ENCODE measurements around the gene ZFY. TPM values are rescaled to one million over a fixed set of nuclear protein-coding genes. Genes with fewer than 3 reads are reported as not detected.

The ZFY gene
- polyA plus RNA-seq, 1 donor (not counting 4 experiments of a cell fraction or from before 2014, with no cell fraction given): not detected

DNA sequence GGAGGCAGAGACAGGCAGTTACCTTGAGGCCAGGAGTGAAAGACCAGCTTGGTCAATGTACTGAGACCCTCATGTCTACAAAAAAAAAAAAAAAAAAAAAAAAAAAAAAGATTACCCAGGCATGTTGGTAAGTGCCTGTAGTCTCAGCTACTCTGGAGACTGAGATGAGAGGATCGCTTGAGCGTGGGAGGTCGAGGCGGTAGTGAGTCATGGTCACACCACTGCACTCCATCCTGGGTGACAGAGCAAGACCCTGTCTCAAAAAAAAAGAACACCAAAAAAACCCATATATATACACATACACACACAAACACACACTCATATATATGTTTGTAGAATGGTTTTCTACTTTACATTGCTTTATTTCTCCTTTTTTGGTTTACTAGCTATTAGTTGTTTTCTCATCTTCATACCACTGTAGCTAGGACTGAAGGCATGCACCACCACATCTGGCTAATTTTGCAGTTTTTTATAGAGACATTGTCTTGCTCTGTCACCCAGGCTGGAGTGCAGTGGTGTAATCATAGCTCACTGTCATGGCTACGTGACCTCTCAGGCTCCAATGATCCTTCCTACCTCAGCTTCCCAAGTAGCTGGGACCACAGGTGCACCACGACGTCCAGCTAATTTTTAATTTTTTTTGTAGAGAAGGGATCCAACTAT is 14.5 kb downstream of the ZFY start:
- no peak overlapping the region for H3K4me2 ChIP-seq (ENCODE audit: control insufficient read depth, extremely low read depth, insufficient read depth, low read depth, low read length)
- H3K36me3 ChIP-seq (ENCODE audit: control insufficient read depth in 2 of 2, extremely low read depth in 1 of 2, insufficient read depth in 2 of 2, low read length in 2 of 2): no peaks in the 10 kb centered on the region
- H3K4me1 ChIP-seq (ENCODE audit: control insufficient read depth, extremely low read depth, insufficient read depth, low read length): no peaks in the 10 kb centered on the region
- FAIRE-seq (no peak), DNase-seq (ENCODE audit: low read depth, low spot score) (no peak)
- H3K79me2 ChIP-seq (ENCODE audit: control insufficient read depth, insufficient read depth, low read length): no peaks in the 10 kb centered on the region
- TF ChIP-seq, protein P1, sequence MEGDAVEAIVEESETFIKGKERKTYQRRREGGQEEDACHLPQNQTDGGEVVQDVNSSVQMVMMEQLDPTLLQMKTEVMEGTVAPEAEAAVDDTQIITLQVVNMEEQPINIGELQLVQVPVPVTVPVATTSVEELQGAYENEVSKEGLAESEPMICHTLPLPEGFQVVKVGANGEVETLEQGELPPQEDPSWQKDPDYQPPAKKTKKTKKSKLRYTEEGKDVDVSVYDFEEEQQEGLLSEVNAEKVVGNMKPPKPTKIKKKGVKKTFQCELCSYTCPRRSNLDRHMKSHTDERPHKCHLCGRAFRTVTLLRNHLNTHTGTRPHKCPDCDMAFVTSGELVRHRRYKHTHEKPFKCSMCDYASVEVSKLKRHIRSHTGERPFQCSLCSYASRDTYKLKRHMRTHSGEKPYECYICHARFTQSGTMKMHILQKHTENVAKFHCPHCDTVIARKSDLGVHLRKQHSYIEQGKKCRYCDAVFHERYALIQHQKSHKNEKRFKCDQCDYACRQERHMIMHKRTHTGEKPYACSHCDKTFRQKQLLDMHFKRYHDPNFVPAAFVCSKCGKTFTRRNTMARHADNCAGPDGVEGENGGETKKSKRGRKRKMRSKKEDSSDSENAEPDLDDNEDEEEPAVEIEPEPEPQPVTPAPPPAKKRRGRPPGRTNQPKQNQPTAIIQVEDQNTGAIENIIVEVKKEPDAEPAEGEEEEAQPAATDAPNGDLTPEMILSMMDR (optimal IDR thresholded peaks at IDR 0.05 in 1 of 3, IDR thresholded peaks at IDR 0.05 in 1 of 3, conservative IDR thresholded peaks at IDR 0.05 in 1 of 3; ENCODE audit: extremely low read depth in 1 of 3, insufficient read depth in 2 of 3, low read length in 3 of 3): no peak
- no peak for TF ChIP-seq EZH2 (IDR thresholded peaks at IDR 0.05; ENCODE audit: low read length)
- H3K9me1 ChIP-seq (ENCODE audit: control insufficient read depth, extremely low read depth, insufficient read depth, low read length): no peaks in the 10 kb centered on the region
- no peaks in the 10 kb centered on the region for H4K20me1 ChIP-seq (ENCODE audit: control insufficient read depth, extremely low read depth, insufficient read depth, low read length)
- no peak overlapping the region for H3K4me3 ChIP-seq (ENCODE audit: control insufficient read depth in 2 of 3, extremely low read depth in 1 of 3, insufficient read depth in 2 of 3, low read depth in 1 of 3, low read length in 3 of 3)
- H3K9me3 ChIP-seq (ENCODE audit: control insufficient read depth, low read depth, low read length): no peaks in the 10 kb centered on the region
- no peak overlapping the region for H2AFZ ChIP-seq (ENCODE audit: control insufficient read depth, low read length)
- no peaks in the 10 kb centered on the region for H3K27me3 ChIP-seq (ENCODE audit: control insufficient read depth, extremely low read depth, insufficient read depth, low read length)
- H3K27ac ChIP-seq (ENCODE audit: control insufficient read depth, insufficient read depth, low read length): no peak overlapping the region
- no peak overlapping the region for H3K9ac ChIP-seq (ENCODE audit: control insufficient read depth, extremely low read depth, insufficient read depth, low read length)
- dilution Hi-C loops (cut with MboI; ENCODE audit: extremely low pct_ligation_motif_present, low sequenced_read_pairs): no loop called here

GRCh38 chrY:2950655-2951054 is 15.5 kb downstream of the ZFY start:
- Histone ChIP-seq H3K4me2 (ENCODE audit: control insufficient read depth, extremely low read depth, insufficient read depth, low read depth, low read length) (no peak overlapping the region), H3K27me3 (ENCODE audit: control insufficient read depth, extremely low read depth, insufficient read depth, low read length) (no peaks in the 10 kb centered on the region), H3K27ac (ENCODE audit: control insufficient read depth, insufficient read depth, low read length) (no peak overlapping the region), H4K20me1 (ENCODE audit: control insufficient read depth, extremely low read depth, insufficient read depth, low read length) (no peaks in the 10 kb centered on the region), H2AFZ (ENCODE audit: control insufficient read depth, low read length) (no peak overlapping the region), H3K4me3 (ENCODE audit: control insufficient read depth in 2 of 3, extremely low read depth in 1 of 3, insufficient read depth in 2 of 3, low read depth in 1 of 3, low read length in 3 of 3) (no peak overlapping the region), H3K36me3 (ENCODE audit: control insufficient read depth in 2 of 2, extremely low read depth in 1 of 2, insufficient read depth in 2 of 2, low read length in 2 of 2) (no peaks in the 10 kb centered on the region), H3K9ac (ENCODE audit: control insufficient read depth, extremely low read depth, insufficient read depth, low read length) (no peak overlapping the region), H3K79me2 (ENCODE audit: control insufficient read depth, insufficient read depth, low read length) (no peaks in the 10 kb centered on the region), H3K9me3 (ENCODE audit: control insufficient read depth, low read depth, low read length) (no peaks in the 10 kb centered on the region), H3K4me1 (ENCODE audit: control insufficient read depth, extremely low read depth, insufficient read depth, low read length) (no peaks in the 10 kb centered on the region), H3K9me1 (ENCODE audit: control insufficient read depth, extremely low read depth, insufficient read depth, low read length) (no peaks in the 10 kb centered on the region)
- FAIRE-seq (no peak), DNase-seq (ENCODE audit: low read depth, low spot score) (no peak)
- TF ChIP-seq, protein P1 (optimal IDR thresholded peaks at IDR 0.05 in 1 of 3, IDR thresholded peaks at IDR 0.05 in 1 of 3, conservative IDR thresholded peaks at IDR 0.05 in 1 of 3; ENCODE audit: extremely low read depth in 1 of 3, insufficient read depth in 2 of 3, low read length in 3 of 3): no peak
- TF ChIP-seq EZH2 (IDR thresholded peaks at IDR 0.05; ENCODE audit: low read length): no peak
- dilution Hi-C loops (cut with MboI; ENCODE audit: extremely low pct_ligation_motif_present, low sequenced_read_pairs): no loop called here

Data from keratinocyte (primary cell).